Stomach (tissue), 9 donors: ENCODE data around the gene CS. TPM values are rescaled to one million over a fixed set of nuclear protein-coding genes. Genes with fewer than 3 reads are reported as not detected.
A peak's percentile ranks its signal among the peaks of the same experiment; 100 is the strongest.

ENCODE experiments used
- DNase-seq, 2 donors: peaks; one replicate each; pipeline versions ENCODE4 v3.0.0 to v3.0.0-alpha.2; 2013 to 2019
- H3K27ac ChIP-seq, 5 donors: fragments of 200-600 bp in 4 of 5; sonication (generic) in 4 of 5; one replicate each; pipeline ENCODE4 v1.5.1; 2013 to 2019; ENCODE audit warnings: mild to moderate bottlenecking in 1 of 5, moderate library complexity in 1 of 5
- H3K27me3 ChIP-seq, 3 donors: fragments of 200-600 bp; sonication (generic); one replicate each; pipeline ENCODE4 v1.5.1; 2017 to 2019; ENCODE audit warnings: mixed run types in 1 of 3
- H3K36me3 ChIP-seq, 4 donors: fragments of 200-600 bp; sonication (generic); 1 replicate in 3 of 4; 2 replicates in 1 of 4; pipeline ENCODE4 v1.5.1; 2016 to 2019
- H3K4me1 ChIP-seq, 4 donors: fragments of 200-600 bp; sonication (generic); one replicate each; pipeline ENCODE4 v1.5.1; 2016 to 2019
- H3K4me3 ChIP-seq, 4 donors: fragments of 200-600 bp; sonication (generic) in 3 of 4; one replicate each; pipeline ENCODE4 v1.5.1; 2016 to 2019; ENCODE audit warnings: mild to moderate bottlenecking in 1 of 4
- H3K9me3 ChIP-seq, 4 donors: fragments of 200-600 bp; sonication (generic); one replicate each; pipeline ENCODE4 v1.5.1; 2016 to 2019
- EP300 ChIP-seq: sonication (generic); formaldehyde crosslinking; IDR thresholded peaks from one replicate; pipeline ENCODE4 v1.6.1; 2017; ENCODE audit warnings: antibody characterized with exemption
- POLR2A ChIP-seq, 4 donors: fragments of 450-650 bp; IDR thresholded peaks; one replicate each; pipeline ENCODE4 v1.6.1; 2016; ENCODE audit warnings: antibody characterized with exemption in 4 of 4, control low read depth in 2 of 4, mild to moderate bottlenecking in 1 of 4, moderate library complexity in 1 of 4
- POLR2AphosphoS5 ChIP-seq, 3 donors: sonication (generic); formaldehyde crosslinking; IDR thresholded peaks; one replicate each; pipeline ENCODE4 v1.6.1; 2016; ENCODE audit warnings: antibody characterized with exemption in 3 of 3
- WGBS, 5 donors: extraction: QIAGEN DNeasy Blood & Tissue Kit in 3 of 5; methylation state at CpG; one replicate each; pipeline versions ENCODE4 v1.1.5 to v1.1.7; 2013 to 2018; 5-methylcytosine and 5-hydroxymethylcytosine counted together
- intact Hi-C: fragments of 100-400 bp; cut with DNase I; formaldehyde crosslinking; loops from one replicate; pipeline ENCODE4 v1.15.1; 2023; ENCODE audit warnings: low total_unique reads
- polyA plus RNA-seq, 3 donors: library from polyadenylated mRNA; stranded (reverse); fragments of 200-250 nt; gene quantifications; one replicate each; pipeline ENCODE4 v1.2.3, GENCODE V29; 2013
- total RNA-seq, 5 donors: library from RNA; depleted of rRNA; stranded (reverse); fragments of >200 nt; gene quantifications; one replicate each; pipeline versions ENCODE4 v1.1.0 to v1.2.3, GENCODE V29; 2014 to 2016
- TF ChIP-seq, protein P1 (sequence below), 7 experiments: fragments of 450-650 bp in 4 of 7; fragments of 200-600 bp in 3 of 7; sonication (generic) in 3 of 7; IDR thresholded peaks; one replicate each; pipeline ENCODE4 v1.5.1; 2016 to 2019; ENCODE audit warnings: antibody characterized with exemption in 7 of 7, control low read depth in 2 of 7, mild to moderate bottlenecking in 1 of 7
- donor health status: healthy with polysubstance abuse.
- donor health status: Bipolar disorder and iron deficiency.
- donor health status: healthy.

Gene CS
- total and polyA plus RNA-seq, 8 donors: 51.9 to 174 (median 114) TPM

DNA sequence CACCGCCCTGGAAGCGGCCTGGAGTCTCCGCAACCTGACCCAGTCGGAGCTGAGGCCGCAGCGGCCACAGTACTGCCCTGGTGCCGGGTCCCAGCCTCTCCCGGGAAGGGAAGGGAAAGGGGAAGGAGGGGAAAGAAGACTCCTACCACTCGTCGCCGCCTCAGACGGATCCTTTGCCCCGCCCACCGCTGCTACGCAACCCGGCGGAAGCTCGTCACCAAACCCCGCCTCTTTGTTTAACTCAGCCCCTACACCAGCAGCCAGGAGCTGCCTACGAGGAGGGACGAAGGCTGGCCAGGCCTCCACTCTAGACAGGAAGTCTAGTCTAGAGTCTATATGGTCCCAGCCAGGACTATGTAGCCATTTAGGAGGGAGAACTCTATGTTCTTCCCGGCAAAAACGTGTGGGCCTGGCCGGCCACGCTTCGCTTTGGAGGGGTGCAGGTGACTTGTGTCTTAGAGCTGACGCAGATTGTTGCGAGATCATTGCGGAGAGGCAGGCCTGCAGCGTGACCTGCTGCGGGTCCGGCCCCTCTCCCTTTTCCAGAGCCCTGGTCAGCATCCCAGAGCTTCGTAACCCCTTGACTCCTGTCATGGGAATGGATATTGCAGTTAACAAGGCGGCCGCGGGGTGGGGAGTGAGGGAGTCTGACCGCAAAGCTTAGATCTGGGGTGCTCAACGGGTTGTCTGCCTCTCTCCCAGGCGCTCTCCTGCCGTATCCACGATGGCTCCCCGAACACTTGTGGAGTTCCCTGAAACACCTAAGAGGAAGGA, 78.2 kb downstream of the CS start, which contains the start of gene RNF41:
Gene RNF41 (minus strand): TSS at position 166 of the 774 bp plus-strand sequence. CDS start 7,875 bp downstream, outside the sequence.
- Histone ChIP-seq H3K9me3 (no peaks in the 10 kb centered on the region), H3K4me3 (peak within 1 kb of the TSS; percentile 70 to 82 (median 76)), H3K27ac (peak within 1 kb of the TSS; percentile 94 to 97 (median 97)), H3K36me3 (peaks cover 0 to 12% (median 2%) of the 10 kb centered on the region in 4 donors), H3K27me3 (no peaks in the 10 kb centered on the region), H3K4me1 (peaks cover 44 to 71% (median 60%) of the 10 kb centered on the region in 4 donors)
- TF ChIP-seq, protein P1, sequence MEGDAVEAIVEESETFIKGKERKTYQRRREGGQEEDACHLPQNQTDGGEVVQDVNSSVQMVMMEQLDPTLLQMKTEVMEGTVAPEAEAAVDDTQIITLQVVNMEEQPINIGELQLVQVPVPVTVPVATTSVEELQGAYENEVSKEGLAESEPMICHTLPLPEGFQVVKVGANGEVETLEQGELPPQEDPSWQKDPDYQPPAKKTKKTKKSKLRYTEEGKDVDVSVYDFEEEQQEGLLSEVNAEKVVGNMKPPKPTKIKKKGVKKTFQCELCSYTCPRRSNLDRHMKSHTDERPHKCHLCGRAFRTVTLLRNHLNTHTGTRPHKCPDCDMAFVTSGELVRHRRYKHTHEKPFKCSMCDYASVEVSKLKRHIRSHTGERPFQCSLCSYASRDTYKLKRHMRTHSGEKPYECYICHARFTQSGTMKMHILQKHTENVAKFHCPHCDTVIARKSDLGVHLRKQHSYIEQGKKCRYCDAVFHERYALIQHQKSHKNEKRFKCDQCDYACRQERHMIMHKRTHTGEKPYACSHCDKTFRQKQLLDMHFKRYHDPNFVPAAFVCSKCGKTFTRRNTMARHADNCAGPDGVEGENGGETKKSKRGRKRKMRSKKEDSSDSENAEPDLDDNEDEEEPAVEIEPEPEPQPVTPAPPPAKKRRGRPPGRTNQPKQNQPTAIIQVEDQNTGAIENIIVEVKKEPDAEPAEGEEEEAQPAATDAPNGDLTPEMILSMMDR (IDR thresholded peaks at IDR 0.05): peak in 1 of 7 experiments; percentile 13
- TF ChIP-seq EP300: peak; percentile 62
- TF ChIP-seq POLR2AphosphoS5 (IDR thresholded peaks at IDR 0.05): peak; percentile 91 to 99 (median 99)
- peak in 2 of 4 donors; percentile 84 to 95 for TF ChIP-seq POLR2A (IDR thresholded peaks at IDR 0.05)
- intact Hi-C loops: no loop called here
- peak; percentile 99 for DNase-seq
- 1 to 2% (median 1%) methylated on average over 22 to 42 of the region's 42 CpGs for WGBS, 5 donors

Other genes starting within 250 kb of the CS start
- gene ERBB3, start 220.2 kb downstream of the CS start, total RNA-seq: 100 to 1,000 TPM; 218 to 367 (median 286) TPM
- 10 to 100 TPM; 26.6 to 45.9 (median 43.1) TPM for gene ERBB3, start 220.2 kb downstream of the CS start, polyA plus RNA-seq
- gene PA2G4, start 195.8 kb downstream of the CS start, total RNA-seq: 100 to 1,000 TPM in 2 of 5 donors, 10 to 100 TPM in 3; 33.8 to 144 (median 68.7) TPM
- gene PA2G4, start 195.8 kb downstream of the CS start, polyA plus RNA-seq: 100 to 1,000 TPM in 1 of 3 donors, 10 to 100 TPM in 2; 74.1 to 101 (median 95.1) TPM
- 1,000 to 10,000 TPM; 1,483 to 3,736 (median 1,919) TPM for gene RPL41, start 183.7 kb downstream of the CS start, total RNA-seq
- gene RPL41, start 183.7 kb downstream of the CS start, polyA plus RNA-seq: 1,000 to 10,000 TPM; 5,931 to 8,449 (median 6,584) TPM
- 1 to 10 TPM in 3 of 5 donors, under 1 TPM in 2; under 0.01 to 5.8 (median 3.1) TPM for gene ZC3H10, start 182.1 kb downstream of the CS start, total RNA-seq
- 1 to 10 TPM; 1.5 to 2.2 (median 1.8) TPM for gene ZC3H10, start 182.1 kb downstream of the CS start, polyA plus RNA-seq
- 100 to 1,000 TPM in 1 of 5 donors, 10 to 100 TPM in 4; 23.3 to 142 (median 63.7) TPM for gene ESYT1, start 172.1 kb downstream of the CS start, total RNA-seq
- 10 to 100 TPM in 2 of 3 donors, 1 to 10 TPM in 1; 8.6 to 32.8 (median 13.8) TPM for gene ESYT1, start 172.1 kb downstream of the CS start, polyA plus RNA-seq
- 10 to 100 TPM in 3 of 5 donors, 1 to 10 TPM in 1, not detected in 1; 4.9 to 24.3 (median 20.6) TPM for gene MYL6B, start 147.7 kb downstream of the CS start, total RNA-seq
- 10 to 100 TPM; 53.4 to 98.1 (median 60.2) TPM for gene MYL6B, start 147.7 kb downstream of the CS start, polyA plus RNA-seq
- gene MYL6, start 142.0 kb downstream of the CS start, total RNA-seq: 1,000 to 10,000 TPM; 1,132 to 3,648 (median 2,772) TPM
- 1,000 to 10,000 TPM; 3,181 to 4,672 (median 3,569) TPM for gene MYL6, start 142.0 kb downstream of the CS start, polyA plus RNA-seq
- 100 to 1,000 TPM in 2 of 5 donors, 10 to 100 TPM in 3; 58.0 to 131 (median 72.1) TPM for gene SMARCC2, start 110.8 kb downstream of the CS start, total RNA-seq
- gene SMARCC2, start 110.8 kb downstream of the CS start, polyA plus RNA-seq: 10 to 100 TPM; 12.5 to 25.7 (median 20.1) TPM
- gene RNF41, start 78.4 kb downstream of the CS start, total RNA-seq: 10 to 100 TPM; 29.4 to 92.4 (median 52.7) TPM
- 10 to 100 TPM; 10.4 to 20.5 (median 17.4) TPM for gene RNF41, start 78.4 kb downstream of the CS start, polyA plus RNA-seq
- 10 to 100 TPM in 2 of 5 donors, 1 to 10 TPM in 3; 1.2 to 13.9 (median 8.0) TPM for gene NABP2, start 76.0 kb downstream of the CS start, total RNA-seq
- 10 to 100 TPM; 22.2 to 36.5 (median 28.0) TPM for gene NABP2, start 76.0 kb downstream of the CS start, polyA plus RNA-seq
- 100 to 1,000 TPM in 1 of 5 donors, 10 to 100 TPM in 1, 1 to 10 TPM in 1, not detected in 2; 8.0 to 450 (median 18.7) TPM for gene SLC39A5, start 70.3 kb downstream of the CS start, total RNA-seq
- gene SLC39A5, start 70.3 kb downstream of the CS start, polyA plus RNA-seq: under 1 TPM in 2 of 3 donors, not detected in 1; 0.15 to 1.00 TPM
- 10 to 100 TPM in 4 of 5 donors, 1 to 10 TPM in 1; 2.3 to 28.3 (median 14.2) TPM for gene ANKRD52, start 41.9 kb downstream of the CS start, total RNA-seq
- 1 to 10 TPM; 3.1 to 6.7 (median 3.4) TPM for gene ANKRD52, start 41.9 kb downstream of the CS start, polyA plus RNA-seq
- 10 to 100 TPM in 2 of 5 donors, 1 to 10 TPM in 3; 6.8 to 86.4 (median 9.4) TPM for gene COQ10A, start 33.4 kb downstream of the CS start, total RNA-seq
- gene COQ10A, start 33.4 kb downstream of the CS start, polyA plus RNA-seq: 10 to 100 TPM in 1 of 3 donors, 1 to 10 TPM in 2; 4.4 to 10.1 (median 7.0) TPM
- gene CNPY2, start 15.7 kb upstream of the CS start, total RNA-seq: 100 to 1,000 TPM in 1 of 5 donors, 10 to 100 TPM in 4; 39.7 to 112 (median 94.1) TPM
- 100 to 1,000 TPM in 1 of 3 donors, 10 to 100 TPM in 2; 71.0 to 105 (median 73.9) TPM for gene CNPY2, start 15.7 kb upstream of the CS start, polyA plus RNA-seq
- gene PAN2, start 33.7 kb upstream of the CS start, total RNA-seq: 100 to 1,000 TPM in 2 of 5 donors, 10 to 100 TPM in 3; 41.7 to 146 (median 49.3) TPM
- 10 to 100 TPM in 1 of 3 donors, 1 to 10 TPM in 2; 4.9 to 28.4 (median 9.5) TPM for gene PAN2, start 33.7 kb upstream of the CS start, polyA plus RNA-seq
- 1 to 10 TPM in 1 of 5 donors, not detected in 4; 1.1 TPM for gene IL23A, start 38.6 kb upstream of the CS start, total RNA-seq
- gene IL23A, start 38.6 kb upstream of the CS start, polyA plus RNA-seq: 1 to 10 TPM in 1 of 3 donors, under 1 TPM in 1, not detected in 1; 0.56 to 1.9 TPM
- 100 to 1,000 TPM in 4 of 5 donors, 10 to 100 TPM in 1; 82.6 to 245 (median 104) TPM for gene STAT2, start 59.8 kb upstream of the CS start, total RNA-seq
- gene STAT2, start 59.8 kb upstream of the CS start, polyA plus RNA-seq: 10 to 100 TPM; 22.6 to 29.6 (median 28.3) TPM
- gene APOF, start 62.5 kb upstream of the CS start, total RNA-seq: not detected
- not detected for gene APOF, start 62.5 kb upstream of the CS start, polyA plus RNA-seq
- gene TIMELESS, start 149.1 kb upstream of the CS start, total RNA-seq: 10 to 100 TPM in 2 of 5 donors, 1 to 10 TPM in 3; 3.8 to 64.7 (median 8.1) TPM
- 1 to 10 TPM; 4.0 to 7.4 (median 5.2) TPM for gene TIMELESS, start 149.1 kb upstream of the CS start, polyA plus RNA-seq
- not detected for gene MIP, start 154.3 kb upstream of the CS start, total RNA-seq
- gene MIP, start 154.3 kb upstream of the CS start, polyA plus RNA-seq: not detected
- gene SPRYD4, start 168.2 kb upstream of the CS start, total RNA-seq: 1 to 10 TPM in 4 of 5 donors, under 1 TPM in 1; 0.29 to 5.8 (median 3.5) TPM
- 1 to 10 TPM; 1.8 to 2.1 (median 2.0) TPM for gene SPRYD4, start 168.2 kb upstream of the CS start, polyA plus RNA-seq
- gene GLS2, start 187.8 kb upstream of the CS start, total RNA-seq: 1 to 10 TPM in 3 of 5 donors, not detected in 2; 1.3 to 7.6 (median 3.9) TPM
- gene GLS2, start 187.8 kb upstream of the CS start, polyA plus RNA-seq: 10 to 100 TPM in 1 of 3 donors, 1 to 10 TPM in 2; 2.6 to 11.2 (median 5.4) TPM
- gene RBMS2, start 221.5 kb upstream of the CS start, total RNA-seq: 100 to 1,000 TPM in 1 of 5 donors, 10 to 100 TPM in 2, 1 to 10 TPM in 2; 5.2 to 123 (median 32.3) TPM
- gene RBMS2, start 221.5 kb upstream of the CS start, polyA plus RNA-seq: 1 to 10 TPM; 4.2 to 9.7 (median 8.2) TPM